ENCODE data around the gene RGPD3.
"Not testable (repeated sequence)": the region's sequence is repeated elsewhere in the genome, so short reads cannot be mapped to it uniquely, and the experiment has no call there.

- TF ChIP-seq EP300 (IDR thresholded peaks at IDR 0.05; ENCODE audit: low read depth); CTCF (IDR thresholded peaks at IDR 0.05): not testable (repeated sequence)
Measured at GRCh38 chr2:106487386-106488191, 19.4 kb upstream of the RGPD3 start.

Data from transverse colon (tissue), 3 donors.